Large intestine (tissue), 3 donors: ENCODE results near the gene ATL2. TPM values are rescaled to one million over a fixed set of nuclear protein-coding genes. Genes with fewer than 3 reads are reported as not detected.

Experiments used
- DNase-seq, 2 donors: peaks; one replicate each; pipeline versions ENCODE4 v3.0.0 to v3.0.0-alpha.2; 2013
- H3K27ac ChIP-seq: one replicate; pipeline ENCODE4 v1.5.1; 2013; ENCODE audit warnings: low read length
- H3K27me3 ChIP-seq: 2 replicates; pipeline ENCODE4 v1.6.1; 2013; ENCODE audit warnings: low read length; ENCODE audit not compliant: control insufficient read depth, insufficient read depth
- H3K36me3 ChIP-seq: 2 replicates; pipeline ENCODE4 v1.6.1; 2013; ENCODE audit warnings: low read length; ENCODE audit not compliant: control insufficient read depth, insufficient read depth
- H3K4me1 ChIP-seq: one replicate; pipeline ENCODE4 v1.6.1; 2013; ENCODE audit warnings: low read length; ENCODE audit not compliant: control insufficient read depth, insufficient read depth
- H3K4me3 ChIP-seq: one replicate; pipeline ENCODE4 v1.5.1; 2013; ENCODE audit warnings: low read length
- H3K9me3 ChIP-seq: one replicate; pipeline ENCODE4 v1.6.1; 2013; ENCODE audit warnings: mild to moderate bottlenecking, low read depth, low read length, moderate library complexity; ENCODE audit not compliant: control insufficient read depth
- WGBS: methylation state at CpG from one replicate; pipeline ENCODE4 v1.1.5; 2013; ENCODE audit warnings: low lambda C conversion rate; ENCODE audit not compliant: insufficient coverage; 5-methylcytosine and 5-hydroxymethylcytosine counted together
- polyA plus RNA-seq: library from polyadenylated mRNA; unstranded; fragments of 120-200 nt; gene quantifications from one replicate; pipeline ENCODE4 v1.2.1, GENCODE V29; 2013

ATL2 gene
- polyA plus RNA-seq, 1 donor, result 103 TPM

- H3K27me3 ChIP-seq, result no peaks in the 10 kb centered on the region
- H3K9me3 ChIP-seq, result no peaks in the 10 kb centered on the region
- H3K4me3 ChIP-seq, result no peak overlapping the region
- no peaks in the 10 kb centered on the region for H3K4me1 ChIP-seq
- DNase-seq, result no peak
- no peak overlapping the region for H3K27ac ChIP-seq
- H3K36me3 ChIP-seq, result no peaks in the 10 kb centered on the region
- WGBS, result 80% methylated on average over 1 of the region's 2 CpGs
These were observed 128.4 kb downstream of the ATL2 start for GRCh38 chr2:38248707-38249106.

GRCh38 chr2:38248255-38248654 lies 128.8 kb downstream of the ATL2 start:
- no peaks in the 10 kb centered on the region for H3K27me3 ChIP-seq
- no peaks in the 10 kb centered on the region for H3K4me1 ChIP-seq
- WGBS, result no CpG with 5 or more reads among the region's 4 CpGs
- DNase-seq, result no peak
- H3K4me3 ChIP-seq, result no peak overlapping the region
- no peaks in the 10 kb centered on the region for H3K9me3 ChIP-seq
- H3K27ac ChIP-seq, result no peak overlapping the region
- no peaks in the 10 kb centered on the region for H3K36me3 ChIP-seq

GRCh38 chr2:38246105-38246504 lies 131.0 kb downstream of the ATL2 start:
- no CpG with 5 or more reads among the region's 3 CpGs for WGBS
- no peaks in the 10 kb centered on the region for H3K36me3 ChIP-seq
- no peak overlapping the region for H3K27ac ChIP-seq
- H3K4me1 ChIP-seq, result no peaks in the 10 kb centered on the region
- H3K9me3 ChIP-seq, result no peaks in the 10 kb centered on the region
- DNase-seq, result no peak
- no peak overlapping the region for H3K4me3 ChIP-seq
- H3K27me3 ChIP-seq, result no peaks in the 10 kb centered on the region

GRCh38 chr2:38245114-38245641 lies 131.9 kb downstream of the ATL2 start:
- H3K27ac ChIP-seq, result no peak overlapping the region
- WGBS, result no CpG with 5 or more reads among the region's 5 CpGs
- no peak overlapping the region for H3K4me3 ChIP-seq
- no peaks in the 10 kb centered on the region for H3K36me3 ChIP-seq
- DNase-seq, result no peak
- no peaks in the 10 kb centered on the region for H3K4me1 ChIP-seq
- no peaks in the 10 kb centered on the region for H3K9me3 ChIP-seq
- no peaks in the 10 kb centered on the region for H3K27me3 ChIP-seq

- WGBS, result no CpG with 5 or more reads among the region's 8 CpGs
- H3K36me3 ChIP-seq, result no peaks in the 10 kb centered on the region
These were observed 132.8 kb downstream of the ATL2 start for GRCh38 chr2:38244301-38244700.

More at GRCh38 chr2:38244301-38244700, 132.8 kb downstream of the ATL2 start:
- DNase-seq, result no peak
- Histone ChIP-seq H3K4me3 (no peak overlapping the region), H3K9me3 (no peaks in the 10 kb centered on the region), H3K27me3 (no peaks in the 10 kb centered on the region), H3K27ac (no peak overlapping the region), H3K4me1 (no peaks in the 10 kb centered on the region)

Other genes starting within 250 kb of the ATL2 start
- gene HNRNPLL, start 225.7 kb upstream of the ATL2 start, polyA plus RNA-seq, result 42.2 TPM